Coronary artery (tissue), 2 donors: ENCODE results near the gene MYEOV.

Experiments
- DNase-seq: peaks from one replicate; pipeline ENCODE4 v3.0.0-alpha.2; 2017; ENCODE audit warnings: low spot score
- H3K27ac ChIP-seq, 2 donors: fragments of 200-600 bp; sonication (generic); one replicate each; pipeline ENCODE4 v1.5.1; 2016 to 2019
- H3K4me3 ChIP-seq: fragments of 200-600 bp; sonication (generic); 2 replicates; pipeline ENCODE4 v1.5.1; 2016; ENCODE audit warnings: mild to moderate bottlenecking, moderate library complexity
- TF ChIP-seq, protein P1 (sequence below): fragments of 200-600 bp; sonication (generic); IDR thresholded peaks from one replicate; pipeline ENCODE4 v1.5.1; 2019; ENCODE audit warnings: antibody characterized with exemption

Gene MYEOV

DNA sequence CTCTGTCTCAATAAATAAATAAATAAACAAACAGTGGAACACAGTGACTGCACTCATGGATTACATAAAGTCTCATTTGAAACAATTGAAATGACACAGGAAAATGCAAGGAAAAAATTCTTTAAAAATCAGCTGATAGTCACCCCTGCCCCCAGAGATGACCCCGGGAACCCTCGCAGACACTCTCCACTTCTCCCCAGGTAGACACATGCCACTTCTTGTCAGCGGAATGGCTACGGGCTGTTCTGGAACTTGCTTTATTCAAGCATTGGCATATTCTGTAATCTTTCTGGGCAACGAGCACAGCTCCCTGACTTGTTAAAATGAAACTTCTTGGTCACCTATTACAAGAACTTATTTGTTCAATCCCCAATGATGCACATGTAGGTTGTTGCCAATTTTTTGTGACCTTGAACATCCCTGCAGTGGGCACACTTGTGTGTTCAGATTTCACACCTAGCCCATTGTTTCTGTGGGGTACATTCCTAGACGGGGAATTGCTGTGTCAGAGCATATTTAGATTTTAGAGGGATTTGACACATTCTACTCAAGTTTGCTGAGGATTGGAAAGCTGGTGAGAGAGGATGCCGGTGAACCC is 32.8 kb downstream of the MYEOV start:
- TF ChIP-seq, protein P1, sequence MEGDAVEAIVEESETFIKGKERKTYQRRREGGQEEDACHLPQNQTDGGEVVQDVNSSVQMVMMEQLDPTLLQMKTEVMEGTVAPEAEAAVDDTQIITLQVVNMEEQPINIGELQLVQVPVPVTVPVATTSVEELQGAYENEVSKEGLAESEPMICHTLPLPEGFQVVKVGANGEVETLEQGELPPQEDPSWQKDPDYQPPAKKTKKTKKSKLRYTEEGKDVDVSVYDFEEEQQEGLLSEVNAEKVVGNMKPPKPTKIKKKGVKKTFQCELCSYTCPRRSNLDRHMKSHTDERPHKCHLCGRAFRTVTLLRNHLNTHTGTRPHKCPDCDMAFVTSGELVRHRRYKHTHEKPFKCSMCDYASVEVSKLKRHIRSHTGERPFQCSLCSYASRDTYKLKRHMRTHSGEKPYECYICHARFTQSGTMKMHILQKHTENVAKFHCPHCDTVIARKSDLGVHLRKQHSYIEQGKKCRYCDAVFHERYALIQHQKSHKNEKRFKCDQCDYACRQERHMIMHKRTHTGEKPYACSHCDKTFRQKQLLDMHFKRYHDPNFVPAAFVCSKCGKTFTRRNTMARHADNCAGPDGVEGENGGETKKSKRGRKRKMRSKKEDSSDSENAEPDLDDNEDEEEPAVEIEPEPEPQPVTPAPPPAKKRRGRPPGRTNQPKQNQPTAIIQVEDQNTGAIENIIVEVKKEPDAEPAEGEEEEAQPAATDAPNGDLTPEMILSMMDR: no peak
- Histone ChIP-seq H3K27ac (no peak overlapping the region), H3K4me3 (no peak overlapping the region)
- peak; percentile 26 for DNase-seq

DNA sequence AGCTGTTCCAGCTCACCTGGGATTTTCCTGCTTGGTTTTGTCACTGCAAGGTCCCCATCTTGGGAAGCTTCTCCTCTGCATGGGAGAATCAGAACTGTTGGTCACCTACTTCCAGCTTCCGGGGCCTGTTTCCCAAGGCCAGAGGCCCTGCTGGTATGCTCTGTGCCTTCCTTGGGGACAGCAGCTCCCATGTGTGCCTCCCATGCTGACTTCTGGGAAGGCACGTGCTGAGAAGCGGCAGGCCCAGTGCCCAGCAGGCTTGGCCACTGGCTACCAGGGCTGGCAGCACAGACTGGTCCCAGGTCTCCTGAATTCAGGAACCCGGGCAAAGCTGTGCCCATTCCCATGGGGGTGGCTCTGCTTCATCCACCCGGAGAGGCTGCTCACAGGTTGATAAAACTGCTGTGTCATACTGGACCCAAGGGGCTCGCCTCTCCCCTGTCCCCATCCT is 33.8 kb downstream of the MYEOV start:
- peak; percentile 46 for DNase-seq
- Histone ChIP-seq H3K4me3 (no peak overlapping the region), H3K27ac (no peak overlapping the region)
- TF ChIP-seq, protein P1: no peak

DNA sequence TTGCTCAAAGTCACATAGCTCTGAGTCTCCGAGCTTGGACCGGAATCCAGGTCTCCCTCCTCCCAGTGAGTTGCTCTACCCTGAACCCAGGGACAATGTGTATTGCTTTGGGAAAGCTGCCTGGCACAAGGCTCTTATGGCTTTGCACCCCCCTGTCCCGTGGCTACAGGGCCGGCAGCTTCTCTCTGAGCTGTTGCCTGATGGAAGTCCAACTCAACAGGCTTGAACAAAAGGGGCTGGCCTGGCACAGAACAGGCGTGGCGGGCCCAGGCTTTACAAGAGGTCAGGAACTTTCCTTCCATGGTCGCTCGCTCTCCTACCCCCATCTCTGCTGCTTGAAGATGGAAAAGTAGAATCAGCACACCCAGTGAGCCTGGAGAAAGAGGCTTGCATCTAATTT is 34.3 kb downstream of the MYEOV start:
- Histone ChIP-seq H3K27ac (no peak overlapping the region), H3K4me3 (no peak overlapping the region)
- TF ChIP-seq, protein P1: no peak
- DNase-seq: peak; percentile 64

DNA sequence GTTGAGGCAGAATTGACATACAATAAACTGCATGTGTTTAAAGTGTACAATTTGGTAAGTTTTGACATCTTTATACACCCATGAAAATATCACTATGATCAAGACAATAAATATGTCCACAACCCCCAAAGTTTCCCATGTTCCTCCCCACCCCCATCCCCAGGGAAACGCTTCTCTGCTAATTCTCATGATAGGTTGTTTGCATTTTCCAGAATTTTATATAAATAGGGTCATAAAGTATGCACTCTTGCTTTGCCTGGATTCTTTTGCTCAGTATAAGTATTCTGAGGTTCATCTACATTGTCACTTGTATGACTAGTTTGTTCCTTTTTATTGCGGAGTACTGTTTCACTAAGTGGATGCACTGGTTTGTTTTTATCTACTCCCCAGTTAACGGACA is 35.6 kb downstream of the MYEOV start:
- TF ChIP-seq, protein P1: no peak
- Histone ChIP-seq H3K27ac (no peak overlapping the region), H3K4me3 (no peak overlapping the region)
- no peak for DNase-seq

DNA sequence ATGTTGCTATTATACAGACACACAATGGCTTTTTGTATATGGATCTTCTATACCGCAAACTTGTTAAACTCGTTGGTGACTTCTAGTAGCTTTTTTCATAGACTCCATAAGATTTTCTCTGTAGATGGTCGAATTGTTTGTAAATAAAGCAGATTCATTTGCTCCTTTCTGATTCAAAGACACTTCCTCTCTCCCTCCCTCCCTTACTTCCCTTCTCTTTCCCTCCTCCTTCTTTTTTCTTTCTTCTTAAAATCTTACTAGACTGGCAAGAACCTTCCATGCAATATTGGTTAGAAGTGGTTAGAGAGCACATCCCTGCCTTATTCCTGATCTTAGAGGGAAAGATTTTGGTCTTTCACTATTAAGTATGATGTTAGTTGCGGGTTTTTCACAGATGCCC is 36.4 kb downstream of the MYEOV start:
- H3K4me3 ChIP-seq: no peak overlapping the region
- DNase-seq: no peak
- no peak overlapping the region for H3K27ac ChIP-seq
- TF ChIP-seq, protein P1: no peak

DNA sequence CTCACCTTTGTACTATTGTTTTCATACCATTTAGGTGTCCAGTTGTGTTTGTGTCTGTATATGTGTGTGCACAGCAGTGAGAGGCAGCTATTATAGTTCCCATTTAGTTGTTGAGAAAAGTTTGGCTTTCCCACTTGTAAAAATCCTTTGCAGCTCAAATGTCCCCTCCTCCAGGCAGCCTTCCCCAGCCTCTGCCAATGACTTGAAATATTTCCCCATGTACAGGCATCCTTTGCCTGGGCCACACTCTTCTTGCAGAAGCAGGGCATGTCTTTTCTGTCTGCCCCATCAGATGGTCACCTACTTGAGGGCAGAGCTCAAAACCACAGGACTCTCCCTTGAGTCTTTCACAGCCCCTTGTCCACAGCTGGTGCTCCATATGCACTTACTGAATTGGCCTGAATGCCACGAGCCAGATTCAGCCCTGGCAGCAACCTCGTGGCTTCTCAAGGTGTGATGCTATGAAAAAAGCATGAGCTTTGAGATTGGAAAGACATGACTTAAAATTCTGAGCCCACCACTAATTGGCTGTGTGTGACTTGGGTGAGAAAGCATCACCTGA is 39.3 kb downstream of the MYEOV start:
- TF ChIP-seq, protein P1: no peak
- Histone ChIP-seq H3K4me3 (no peak overlapping the region), H3K27ac (no peak overlapping the region)
- peak; percentile 49 for DNase-seq

DNA sequence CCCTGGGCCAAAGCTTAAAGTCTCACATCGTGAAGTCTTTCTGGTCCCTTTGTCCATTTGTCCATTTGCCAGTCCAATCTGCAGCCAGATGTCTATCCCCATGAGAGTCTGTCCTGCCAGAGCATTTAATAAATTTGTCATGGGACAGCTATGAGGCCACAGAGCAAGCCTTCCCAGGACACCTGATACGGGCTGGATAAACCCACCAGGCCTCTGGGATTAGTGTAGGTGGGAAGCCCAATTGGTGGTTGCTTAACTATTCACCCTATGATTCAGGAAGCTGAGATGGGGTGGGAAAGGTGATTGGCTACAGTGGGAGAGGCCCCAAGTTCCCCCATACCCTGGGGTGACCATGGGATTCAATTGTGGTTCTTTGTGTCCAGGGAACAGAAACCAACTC is 39.9 kb downstream of the MYEOV start:
- Histone ChIP-seq H3K4me3 (no peak overlapping the region), H3K27ac (no peak overlapping the region)
- TF ChIP-seq, protein P1: no peak
- DNase-seq: peak; percentile 40
